Fibroblast of skin of left biceps (primary cell): ENCODE data around the gene CYP4V2.
A peak's percentile ranks its signal among the peaks of the same experiment; 100 is the strongest.

Source experiments
- DNase-seq, 2 experiments: peaks; one replicate each; pipeline ENCODE4 v3.0.0-alpha.2; 2013; ENCODE audit warnings: low read depth in 2 of 2

The CYP4V2 gene

DNA sequence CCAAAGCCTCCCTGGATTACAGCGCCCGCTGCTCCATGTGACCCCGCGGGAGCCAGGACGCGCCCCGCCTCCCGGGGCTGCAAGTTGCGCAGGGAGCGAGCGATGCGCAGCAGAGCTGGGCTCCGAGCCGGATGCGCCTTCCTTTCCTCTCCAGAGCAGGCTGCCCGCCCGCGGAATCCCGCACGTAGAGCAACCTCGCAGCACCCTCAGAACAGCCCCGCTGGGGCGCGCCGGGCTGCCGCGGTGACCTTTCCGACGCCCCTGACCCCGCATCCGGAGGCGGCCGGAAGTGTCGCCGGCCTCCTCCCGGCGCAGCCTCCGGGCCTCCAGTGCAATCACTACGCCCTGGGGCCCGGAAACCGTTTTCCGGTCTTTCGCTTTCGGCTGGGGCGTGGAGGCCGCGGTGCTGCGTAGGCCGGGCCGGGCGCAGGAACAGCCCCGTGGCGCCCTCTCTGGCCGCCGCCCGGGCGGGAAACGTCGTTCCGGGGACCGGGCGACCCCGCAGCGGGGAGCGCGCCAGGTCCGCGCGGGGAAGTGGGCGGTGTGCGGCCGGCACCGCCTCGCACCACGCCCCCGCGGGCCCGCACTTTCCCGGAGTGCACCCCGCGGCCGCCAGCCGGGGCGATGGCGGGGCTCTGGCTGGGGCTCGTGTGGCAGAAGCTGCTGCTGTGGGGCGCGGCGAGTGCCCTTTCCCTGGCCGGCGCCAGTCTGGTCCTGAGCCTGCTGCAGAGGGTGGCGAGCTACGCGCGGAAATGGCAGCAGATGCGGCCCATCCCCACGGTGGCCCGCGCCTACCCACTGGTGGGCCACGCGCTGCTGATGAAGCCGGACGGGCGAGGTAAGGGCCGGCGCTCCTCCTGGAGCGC, at the start of gene CYP4V2:
CYP4V2 (plus strand) TSS at position 368 of the 866 bp plus-strand sequence; CDS start at position 625, 257 bp downstream.
- DNase-seq, result peak; percentile 36 to 44

DNA sequence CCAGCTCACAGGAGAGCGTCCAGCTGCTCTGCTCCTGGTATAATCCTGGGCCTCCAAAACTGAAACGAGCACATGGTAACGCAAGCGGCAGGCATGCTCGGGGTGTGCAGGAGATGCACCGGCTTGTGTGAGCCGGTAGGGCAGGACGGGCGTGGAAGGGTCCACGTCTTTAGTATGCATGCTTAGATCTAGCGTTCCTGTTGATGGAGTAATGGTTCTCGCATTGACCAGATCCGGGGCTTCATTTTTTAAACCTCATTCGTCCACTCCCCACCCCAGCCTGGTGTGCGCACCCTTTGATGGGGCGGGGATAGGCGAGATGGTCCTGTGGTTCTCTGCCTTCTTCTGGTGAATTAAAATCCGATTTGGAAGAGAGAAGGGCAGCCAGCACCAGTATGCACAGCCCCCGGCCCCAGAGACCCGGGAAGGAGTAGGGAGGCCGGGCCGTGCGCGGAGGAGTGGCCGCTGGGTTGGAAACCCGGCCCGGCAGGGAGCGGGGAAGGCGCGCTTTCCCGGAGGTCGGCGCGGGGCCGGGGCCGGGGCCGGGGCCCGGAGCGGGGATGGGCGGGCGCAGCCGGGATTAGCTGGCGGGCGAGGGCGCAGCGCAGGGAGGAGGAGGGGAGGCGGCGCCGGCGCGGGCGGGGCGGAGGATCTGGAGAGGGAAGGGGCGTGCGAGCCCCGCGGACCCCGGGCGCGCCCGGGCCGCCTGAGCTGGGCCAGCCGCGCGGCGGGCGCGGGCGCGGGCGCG, 47.0 kb upstream of the CYP4V2 start:
- DNase-seq, result peak in 1 of 2 experiments; percentile 3

DNA sequence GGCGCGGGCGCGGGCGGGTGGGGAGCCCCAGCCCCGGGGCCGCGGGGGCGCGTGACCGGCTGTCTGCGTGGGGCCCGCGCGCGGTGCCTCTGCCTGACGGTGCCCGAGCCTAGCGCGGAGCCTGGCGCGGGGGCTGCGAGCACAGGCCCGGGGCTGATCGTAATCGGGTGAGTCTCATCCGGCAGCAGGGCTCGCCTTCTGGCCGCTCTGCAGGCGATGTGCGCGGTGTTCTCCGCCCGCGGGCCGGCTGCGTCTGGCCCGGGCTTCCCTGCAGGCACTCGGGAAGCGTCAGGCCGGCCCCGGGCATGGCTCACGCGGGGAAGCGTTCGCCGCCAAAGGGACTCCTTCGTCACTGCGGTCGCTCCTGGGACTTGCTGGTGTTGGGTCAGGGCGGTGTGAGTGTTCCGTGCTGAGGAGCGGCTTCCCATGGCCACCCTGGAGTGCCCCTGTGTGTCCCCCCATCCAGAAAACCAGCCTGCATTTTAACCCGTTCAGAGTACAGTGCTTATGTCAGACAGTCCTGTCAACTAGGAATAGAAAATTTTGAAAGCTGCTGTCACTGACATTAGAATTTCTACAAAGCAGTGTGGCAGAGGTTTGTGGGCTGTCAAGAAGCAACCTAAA, 46.3 kb upstream of the CYP4V2 start:
- DNase-seq, result peak in 1 of 2 experiments; percentile 15

DNA sequence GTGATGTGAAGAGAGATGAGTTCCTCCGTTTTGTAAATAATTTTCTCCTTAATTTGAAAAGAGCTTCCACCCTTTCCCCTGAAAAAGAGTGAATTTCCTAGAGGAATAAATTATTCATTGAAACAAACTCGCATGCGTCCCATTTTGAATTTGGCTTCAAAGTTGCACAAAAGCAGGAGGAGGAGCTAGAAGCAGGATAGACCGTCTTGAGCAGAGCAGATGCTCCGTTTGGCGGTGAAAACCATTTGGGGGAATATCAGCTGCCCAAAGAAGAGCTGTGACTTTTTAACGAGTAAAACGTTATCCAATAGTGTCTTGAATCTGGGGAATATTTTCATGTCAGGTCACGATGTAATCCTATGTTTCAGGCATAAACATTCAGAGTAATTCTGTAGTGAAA, 44.9 kb upstream of the CYP4V2 start:
- DNase-seq, result no peak

DNA sequence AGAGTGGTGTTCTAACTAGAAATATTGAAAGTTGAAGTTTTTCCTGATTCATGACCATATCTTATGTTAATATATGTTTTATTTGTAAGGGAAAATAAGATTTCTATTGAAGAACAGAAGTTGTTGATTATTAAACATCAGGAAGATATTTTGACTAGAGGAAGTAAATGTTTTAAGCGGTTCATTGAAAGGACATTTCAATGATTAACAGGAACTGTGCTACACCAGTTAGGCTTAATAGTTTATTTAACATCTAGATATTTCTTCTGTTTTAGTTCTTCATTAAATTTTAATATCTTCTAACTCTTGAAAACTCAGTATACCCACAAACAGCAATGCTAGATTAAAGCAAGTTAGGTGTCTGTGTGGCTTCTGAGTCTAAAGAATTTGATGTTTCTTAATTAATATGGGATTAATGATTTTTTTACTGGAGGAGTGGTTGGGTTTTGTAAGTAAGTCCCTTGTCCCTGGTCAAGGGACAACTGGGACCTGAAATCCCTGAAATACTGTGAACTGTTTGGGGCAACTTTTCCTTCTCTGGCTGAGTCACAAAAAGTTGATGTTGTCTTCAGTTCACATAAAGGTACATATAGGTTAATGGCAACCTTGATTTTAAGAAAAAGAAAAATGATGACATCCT, 42.9 kb upstream of the CYP4V2 start:
- DNase-seq, result no peak

DNA sequence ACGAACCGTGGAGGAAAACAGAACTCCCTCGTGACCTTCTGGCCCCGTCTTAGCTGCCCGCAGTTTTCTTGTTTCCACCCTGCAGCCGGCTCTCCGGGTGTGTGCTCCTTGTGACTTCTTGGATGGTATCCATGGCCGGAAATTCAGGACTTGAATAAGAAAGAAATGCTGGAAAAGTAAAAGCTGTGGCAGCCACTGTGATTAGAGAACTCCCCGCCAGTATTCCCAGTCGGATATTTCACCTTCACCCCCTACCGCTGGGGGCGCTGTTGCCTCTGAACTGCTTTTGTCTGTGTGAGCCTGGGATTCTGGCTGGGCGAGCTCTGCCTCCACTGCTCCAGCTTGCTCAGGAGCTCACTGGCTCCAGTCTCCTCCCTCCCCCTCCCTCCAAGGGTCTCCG, 41.5 kb upstream of the CYP4V2 start:
- DNase-seq, result no peak

DNA sequence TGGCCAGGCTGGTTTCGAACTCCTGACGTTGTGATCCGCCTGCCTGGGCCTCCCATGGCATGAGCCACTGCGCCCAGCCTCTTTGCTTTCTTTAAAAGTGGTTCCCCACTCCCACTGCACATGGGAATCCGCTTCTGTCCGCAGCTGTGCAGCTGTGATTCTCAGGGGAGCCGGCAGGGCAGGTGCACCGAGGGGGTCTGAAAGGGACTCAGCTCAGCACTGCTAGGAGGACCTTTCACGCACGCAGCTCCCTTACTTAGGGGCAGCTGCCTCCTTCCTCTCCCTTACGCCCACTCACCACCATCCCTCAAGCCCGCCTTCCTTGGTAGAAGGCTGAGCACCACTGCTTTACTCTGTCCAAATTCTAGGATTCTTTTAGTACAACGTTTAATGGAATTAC, 40.4 kb upstream of the CYP4V2 start:
- no peak for DNase-seq

DNA sequence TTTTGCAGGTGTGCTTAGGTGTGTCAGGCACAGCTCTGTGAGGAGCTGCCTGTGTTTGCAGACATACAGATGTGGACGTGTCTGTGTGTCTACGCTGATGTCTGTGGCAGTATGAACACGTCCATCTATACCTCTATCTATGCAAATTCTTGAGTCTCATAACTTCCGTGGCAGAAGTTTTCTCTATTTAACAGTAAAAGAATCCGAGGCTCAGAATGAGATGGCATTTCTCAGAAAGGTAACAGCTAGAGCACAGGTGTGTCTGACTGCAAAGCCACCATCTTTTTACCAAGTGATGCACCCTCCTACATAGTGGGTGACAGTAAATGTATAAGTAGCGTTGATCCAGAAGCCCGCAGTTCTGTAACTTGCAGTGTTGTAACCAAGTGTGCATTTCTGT, 39.9 kb upstream of the CYP4V2 start:
- DNase-seq, result no peak

DNA sequence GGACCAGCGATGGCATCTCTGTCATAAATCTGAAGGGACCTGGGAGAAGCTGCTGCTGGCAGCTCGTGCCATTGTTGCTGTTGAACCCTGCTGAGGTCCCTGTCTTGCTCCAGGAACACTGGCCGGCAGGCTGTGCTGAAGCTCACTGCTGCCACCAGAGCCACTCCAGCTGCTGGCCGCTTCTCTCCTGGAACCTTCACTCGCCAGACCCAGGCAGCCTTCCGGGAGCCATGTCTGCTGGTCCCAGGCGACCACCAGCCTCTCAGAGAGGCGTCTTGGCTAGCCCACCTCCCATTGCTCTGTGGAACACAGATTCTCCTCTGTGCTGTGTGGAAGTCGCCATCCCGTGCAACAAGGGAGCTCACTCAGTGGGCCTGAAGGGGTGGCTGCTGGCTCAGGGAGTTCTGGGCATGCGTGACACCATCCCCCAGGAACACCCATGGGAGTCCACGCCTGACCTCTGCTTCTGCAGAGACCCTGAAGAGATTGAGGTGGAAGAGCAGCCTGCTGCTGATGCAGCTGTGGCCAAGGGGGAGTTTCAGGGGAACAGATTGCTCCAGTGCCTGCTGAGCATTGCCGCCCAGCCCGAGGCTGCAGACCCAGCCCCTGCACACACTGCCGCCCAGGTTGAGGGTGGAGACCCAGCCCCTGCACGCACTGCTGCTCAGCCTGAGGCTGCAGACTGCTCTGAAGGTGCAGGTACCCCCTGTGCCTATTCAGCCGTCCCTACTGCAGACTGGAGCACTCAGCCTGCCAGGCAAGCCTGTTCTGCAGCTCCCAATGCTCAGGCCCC, 33.1 kb upstream of the CYP4V2 start:
- DNase-seq, result no peak

DNA sequence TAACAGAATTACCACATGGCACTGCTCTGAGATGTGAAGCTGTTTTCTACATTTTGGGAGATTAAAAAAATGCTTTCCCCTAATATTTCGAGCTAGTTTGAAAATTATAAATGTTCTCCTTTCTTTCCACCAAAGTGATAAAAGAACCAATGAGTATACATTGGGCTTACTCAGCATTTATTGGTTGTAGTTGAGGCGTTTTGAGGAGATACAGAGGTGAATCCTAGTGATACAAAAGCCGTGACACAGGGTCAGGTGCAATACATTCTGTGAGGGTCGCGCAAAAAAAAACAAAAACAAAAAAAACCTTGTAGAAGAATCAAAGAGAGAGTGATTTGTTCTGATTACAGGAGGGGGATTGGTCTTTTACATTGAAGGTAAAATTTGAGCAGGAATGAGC, 32.4 kb upstream of the CYP4V2 start:
- DNase-seq, result no peak

DNA sequence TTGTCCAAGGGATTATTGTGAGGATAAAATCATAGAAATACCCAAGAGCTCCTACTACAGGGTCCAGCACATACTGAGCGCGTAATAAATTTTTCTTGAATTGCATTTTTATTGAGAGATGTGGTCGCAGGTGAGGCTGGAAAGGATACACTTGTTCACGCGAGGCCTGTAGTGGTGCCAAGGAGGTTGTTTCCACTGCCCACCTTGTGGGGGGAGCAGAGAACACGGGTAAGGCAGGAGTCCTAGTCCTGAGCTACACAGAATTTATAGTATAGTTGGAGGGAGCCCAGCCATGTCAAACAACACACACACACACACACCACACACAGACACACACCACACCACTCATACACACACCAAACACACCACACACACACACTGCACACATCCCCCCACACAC, 31.8 kb upstream of the CYP4V2 start:
- no peak for DNase-seq

DNA sequence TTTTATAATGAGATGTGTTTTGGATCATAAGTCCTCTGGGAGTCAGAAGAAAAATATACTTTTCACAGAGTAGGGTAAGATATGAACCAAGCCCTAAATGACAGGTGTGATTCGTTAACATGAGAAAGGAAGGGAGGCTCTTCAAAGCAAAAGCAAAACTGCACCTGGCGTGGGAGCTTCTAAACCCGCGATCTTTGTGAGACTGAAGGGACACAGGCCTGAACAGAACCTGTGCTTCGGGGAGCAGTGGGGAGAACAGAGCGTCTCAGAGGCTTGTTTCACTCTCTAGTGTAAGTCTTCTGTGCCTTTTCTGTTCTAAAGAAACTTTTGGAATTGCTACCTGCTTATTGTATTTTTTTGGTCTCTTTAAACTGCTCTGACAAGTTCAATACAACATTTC, 30.2 kb upstream of the CYP4V2 start:
- DNase-seq, result no peak

DNA sequence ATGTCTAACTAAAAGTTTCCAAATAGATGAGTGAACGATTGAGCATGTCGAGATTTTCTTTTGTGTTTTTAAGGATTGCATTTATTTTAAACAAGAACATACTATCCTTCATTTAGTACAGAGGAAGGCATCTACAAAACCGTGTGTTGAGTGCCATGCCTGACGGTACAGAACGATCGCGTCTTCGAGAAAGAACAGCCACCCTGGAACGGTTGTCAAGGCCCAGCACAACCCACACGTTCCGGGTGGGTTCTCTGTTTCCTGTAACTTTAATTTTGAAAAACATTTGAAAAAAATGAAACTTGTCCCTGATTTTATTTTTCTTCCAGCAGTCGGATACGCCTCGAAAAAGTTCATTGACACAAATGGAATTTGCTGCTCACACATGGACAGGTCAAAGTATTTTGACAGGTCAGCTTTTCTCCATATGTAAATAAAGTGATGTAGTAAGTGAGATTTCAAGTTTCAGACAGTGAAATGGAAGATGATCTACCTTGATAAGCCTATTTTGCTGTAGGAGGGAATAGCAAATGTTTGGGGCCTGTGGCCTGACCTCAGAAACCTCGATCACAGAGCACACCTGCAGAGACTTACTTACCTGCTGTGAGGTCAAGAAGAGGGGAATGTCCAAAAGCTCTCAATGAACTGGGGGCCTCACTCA, 24.4 kb upstream of the CYP4V2 start:
- DNase-seq, result no peak

DNA sequence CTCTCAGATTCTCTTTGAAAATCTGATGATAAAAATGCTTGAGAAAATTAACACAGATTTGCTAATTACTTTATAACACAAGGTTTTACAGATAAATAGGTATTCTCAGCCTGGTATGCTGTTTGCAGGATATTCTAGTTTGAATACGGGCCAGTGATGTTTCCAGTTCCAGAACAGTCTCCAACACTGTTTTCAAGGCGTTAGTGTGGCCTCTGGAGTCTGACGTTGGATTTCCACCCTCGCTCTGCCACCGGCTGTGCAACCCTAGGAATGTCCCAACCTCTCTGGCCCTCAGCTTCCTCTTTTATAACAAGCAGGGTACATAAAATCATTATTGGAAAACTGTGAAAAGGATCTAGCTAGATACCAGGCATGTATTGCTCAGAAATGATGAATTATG, 23.8 kb upstream of the CYP4V2 start:
- no peak for DNase-seq

DNA sequence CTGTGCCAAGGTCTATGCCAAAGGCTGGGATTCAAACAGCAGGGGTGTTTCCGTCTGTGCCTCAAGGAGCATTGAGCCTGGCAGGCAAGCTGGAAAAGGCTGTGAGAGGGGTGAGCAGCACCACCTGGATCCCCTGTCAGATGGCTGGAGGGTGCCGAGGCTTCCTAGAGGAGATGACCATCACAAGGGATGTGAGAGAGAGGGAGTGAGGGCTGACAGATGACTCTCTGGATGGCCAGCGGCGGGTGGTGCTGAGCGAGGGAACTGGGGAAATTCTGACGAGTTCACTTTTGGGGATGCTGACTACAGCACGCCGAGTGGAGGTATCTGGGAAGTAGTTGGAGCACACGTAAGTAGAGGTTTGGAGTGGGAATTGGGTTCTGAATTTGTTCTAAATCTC, 22.6 kb upstream of the CYP4V2 start:
- no peak for DNase-seq

DNA sequence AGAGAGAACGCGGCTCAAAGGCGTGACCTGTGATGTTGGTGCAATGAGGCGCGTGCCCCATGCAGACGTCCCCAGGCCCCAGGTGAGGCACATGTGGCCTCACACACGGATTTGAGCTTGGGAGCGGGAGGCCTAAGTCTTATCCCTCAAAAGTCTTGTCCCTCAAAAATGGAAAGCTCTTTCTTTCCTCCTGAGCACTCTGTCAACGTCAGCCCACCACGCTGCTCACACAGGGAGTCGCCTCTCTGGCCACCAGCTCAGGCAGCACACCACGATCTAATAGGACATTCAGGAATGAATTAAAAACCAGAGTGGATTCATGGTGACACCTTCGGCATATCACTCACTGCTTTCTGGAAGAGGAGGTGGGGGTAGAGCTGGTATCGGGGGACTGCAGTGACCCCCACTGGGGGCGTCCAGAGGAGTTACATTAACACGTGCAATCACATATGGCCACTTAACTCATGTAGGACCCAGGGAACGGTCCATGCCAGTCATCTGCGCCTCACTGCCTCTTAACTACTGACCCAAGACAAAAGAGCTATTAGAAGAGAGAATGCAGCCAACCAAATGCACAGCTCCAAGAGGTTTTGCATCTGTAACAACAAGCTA, 21.9 kb upstream of the CYP4V2 start:
- DNase-seq, result no peak

DNA sequence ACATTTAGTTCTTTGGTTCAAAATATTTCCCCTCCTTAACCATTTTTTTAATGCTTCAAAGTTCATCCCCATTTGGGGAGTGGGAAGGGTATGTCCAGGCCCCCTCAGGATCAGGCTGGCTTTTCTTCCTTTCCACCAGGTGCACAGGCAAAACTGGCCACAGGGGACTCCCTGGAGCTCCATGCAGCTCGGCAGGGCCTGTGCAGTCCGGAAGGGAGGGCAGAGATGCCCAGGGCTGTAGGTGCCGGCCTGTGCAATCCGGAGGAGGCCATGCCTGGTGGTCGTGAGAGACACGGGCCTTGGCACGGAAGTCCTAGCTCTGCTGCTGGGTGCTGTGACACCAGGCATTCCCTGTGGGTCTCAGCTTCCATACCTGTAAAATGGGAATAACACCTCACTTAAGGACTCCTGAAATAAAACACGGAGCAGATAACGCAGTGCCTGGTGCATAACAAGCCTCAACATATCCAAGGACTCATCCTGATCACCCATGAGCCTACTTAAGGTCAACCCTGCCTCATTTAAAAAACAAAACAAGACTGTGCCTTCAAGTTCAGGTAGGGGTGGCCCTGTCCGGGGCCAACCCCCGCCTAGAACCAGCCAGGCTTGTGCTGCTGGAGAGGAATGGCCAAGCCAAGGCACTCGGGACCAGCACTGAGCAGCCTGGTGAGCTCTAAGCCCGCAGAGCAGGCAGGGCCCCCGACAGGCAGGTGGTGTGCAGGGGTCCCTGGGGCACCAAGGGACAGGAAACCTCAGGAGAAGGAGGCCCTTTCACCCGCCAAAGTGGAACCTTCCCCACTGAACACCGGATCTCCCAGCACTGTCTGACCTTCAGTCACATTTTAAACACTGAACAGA, 21.2 kb upstream of the CYP4V2 start:
- no peak for DNase-seq

DNA sequence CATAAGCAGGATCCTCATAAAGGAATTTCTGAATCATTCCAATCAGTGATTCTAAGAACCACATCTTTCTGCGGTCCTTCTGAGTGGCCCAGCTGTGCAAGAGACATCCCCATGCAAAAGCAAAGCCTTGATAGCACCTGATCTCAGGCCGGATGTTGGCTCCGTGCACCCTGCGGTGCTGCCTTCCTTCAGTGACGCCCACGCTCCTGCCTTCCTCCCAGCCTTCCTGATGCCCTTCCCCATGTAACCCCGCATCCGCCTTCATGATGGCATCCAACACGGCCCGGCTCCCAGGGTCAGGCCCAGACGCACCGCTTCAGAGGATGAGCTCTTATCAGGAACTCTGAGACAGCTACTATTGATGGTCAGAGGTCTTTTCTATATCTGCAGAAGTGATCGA, 20.4 kb upstream of the CYP4V2 start:
- no peak for DNase-seq

DNA sequence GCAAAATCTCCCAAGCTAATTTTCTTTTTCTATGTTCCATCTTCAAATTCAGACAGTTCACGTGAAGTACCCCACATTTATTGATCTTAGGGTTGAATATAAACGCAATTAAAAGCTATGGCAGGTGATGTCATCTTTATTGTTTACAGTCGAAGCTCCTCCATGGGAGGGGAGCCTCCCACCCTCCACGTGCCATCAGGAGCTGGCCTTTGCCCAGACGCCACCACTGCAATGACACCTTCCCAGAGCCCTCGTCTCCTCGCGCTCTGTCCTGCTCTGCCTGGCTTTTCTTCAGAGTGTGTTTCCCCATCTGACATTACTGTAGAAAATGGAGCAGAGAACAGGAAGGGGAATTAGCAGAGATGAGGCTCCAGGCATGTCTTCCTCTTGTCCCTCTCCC, 18.8 kb upstream of the CYP4V2 start:
- no peak for DNase-seq
